T-cell (primary cell): ENCODE measurements around the gene CEP120. TPM values are rescaled to one million over a fixed set of nuclear protein-coding genes. Genes with fewer than 3 reads are reported as not detected.
"Not testable (repeated sequence)": the region's sequence is repeated elsewhere in the genome, so short reads cannot be mapped to it uniquely, and the experiment has no call there.

Source experiments
- ATAC-seq, 4 experiments: fragments of 200-7000 bp in 3 of 4; fragments of 150-1000 bp in 1 of 4; cut with Tn5 transposase; replicated peaks in 1 of 4; 1 replicate in 3 of 4; 2 replicates in 1 of 4; pipeline ENCODE4 v1.10.0; 2021; ENCODE audit warnings: moderate library complexity in 3 of 4, mild to moderate bottlenecking in 2 of 4, moderate number of reproducible peaks in 1 of 4
- CTCF ChIA-PET, 2 donors: fragments of 300-600 bp; sonication (Branson Sonifier 250); formaldehyde crosslinking; loops; one replicate each; lab custom pipeline; 2022; ENCODE audit warnings: antibody characterized with exemption in 2 of 2; lab: Charles Lee
- POLR2A ChIA-PET, 2 donors: fragments of 300-600 bp; sonication (Branson Sonifier 250); formaldehyde crosslinking; loops; one replicate each; lab custom pipeline; 2022; ENCODE audit warnings: antibody characterized with exemption in 2 of 2; lab: Charles Lee
- DNase-seq, 35 experiments: peaks; one replicate each; pipeline versions ENCODE4 v3.0.0 to v3.0.0-alpha.2; 2013 to 2023
- H3K27ac ChIP-seq: one replicate; pipeline ENCODE4 v1.5.1; 2013; ENCODE audit warnings: low read length
- H3K27me3 ChIP-seq, 2 experiments: replicated peaks in 1 of 2; 1 replicate in 1 of 2; 2 replicates in 1 of 2; pipeline versions ENCODE4 v1.6.1 to v1.7.0; 2013; ENCODE audit warnings: low read length in 1 of 2, mixed read lengths in 1 of 2; ENCODE audit not compliant: control insufficient read depth in 2 of 2, insufficient read depth in 2 of 2; ENCODE audit errors: extremely low read depth in 1 of 2
- H3K36me3 ChIP-seq, 2 donors: 1 replicate in 1 of 2; 2 replicates in 1 of 2; pipeline versions ENCODE4 v1.6.1 to v1.7.0; 2013; ENCODE audit warnings: low read length in 1 of 2; ENCODE audit not compliant: control insufficient read depth in 2 of 2, insufficient read depth in 1 of 2; ENCODE audit errors: extremely low read depth in 1 of 2
- H3K4me1 ChIP-seq, 2 experiments: 1 replicate in 1 of 2; 2 replicates in 1 of 2; pipeline versions ENCODE4 v1.6.1 to v1.7.0; 2013; ENCODE audit warnings: low read length in 2 of 2, mixed read lengths in 1 of 2; ENCODE audit not compliant: insufficient read depth in 2 of 2, control insufficient read depth in 1 of 2; ENCODE audit errors: extremely low read depth in 1 of 2
- H3K4me3 ChIP-seq, 2 donors: 1 replicate in 1 of 2; 2 replicates in 1 of 2; pipeline versions ENCODE4 v1.5.1 to v1.7.0; 2013; ENCODE audit warnings: mild to moderate bottlenecking in 2 of 2, low read length in 1 of 2, moderate library complexity in 1 of 2; ENCODE audit not compliant: control insufficient read depth in 1 of 2; ENCODE audit errors: extremely low read depth in 1 of 2
- H3K9me3 ChIP-seq: 2 replicates; pipeline ENCODE4 v1.7.0; 2013
- H3K27ac Mint-ChIP-seq, 2 donors: one replicate each; pipeline ENCODE4 v1.8.0; 2020 to 2021; ENCODE audit warnings: mild to moderate bottlenecking in 2 of 2, mixed read lengths in 2 of 2
- H3K27me3 Mint-ChIP-seq, 2 donors: one replicate each; pipeline ENCODE4 v1.8.0; 2021 to 2022; ENCODE audit warnings: mixed read lengths in 2 of 2
- H3K36me3 Mint-ChIP-seq: one replicate; pipeline ENCODE4 v1.8.0; 2021; ENCODE audit warnings: mixed read lengths
- H3K4me1 Mint-ChIP-seq, 3 donors: one replicate each; pipeline ENCODE4 v1.8.0; 2020 to 2022; ENCODE audit warnings: mixed read lengths in 3 of 3, mild to moderate bottlenecking in 1 of 3
- H3K4me3 Mint-ChIP-seq, 3 donors: one replicate each; pipeline ENCODE4 v1.8.0; 2020 to 2022; ENCODE audit warnings: mild to moderate bottlenecking in 3 of 3, mixed read lengths in 3 of 3, moderate library complexity in 3 of 3
- H3K9me3 Mint-ChIP-seq, 3 donors: one replicate each; pipeline ENCODE4 v1.8.0; 2020 to 2022; ENCODE audit warnings: mixed read lengths in 3 of 3
- WGBS: methylation state at CpG from one replicate; pipeline ENCODE4 v1.1.5; 2013; ENCODE audit warnings: missing lambda C conversion rate; ENCODE audit not compliant: insufficient coverage; 5-methylcytosine and 5-hydroxymethylcytosine counted together
- total RNA-seq, 35 experiments: library from RNA in 6 of 35; stranded (reverse) in 6 of 35; fragments of 120-200 nt in 1 of 35; gene quantifications; one replicate each; pipeline versions ENCODE4 v1.2.1 to v1.2.4 and lab custom pipeline; 2013 to 2026

CEP120 gene
- total RNA-seq = 10 to 100 TPM; 48.3 to 71.1 (median 62.8) TPM
- total RNA-seq (2013) = 58.9 TPM
- 38.3 to 160 (median 115) reads per million in 29 experiments for total RNA-seq (lab: John Stamatoyannopoulos, UW)

GRCh38 chr5:123423278-123424149 lies at the start of gene CEP120:
TSS of gene CEP120 (minus strand) at chr5:123423403. CDS start at chr5:123422998, 405 bp downstream.
- H3K27ac Mint-ChIP-seq = peak within 1 kb of the TSS in 1 of 2 donors; percentile 99
- CTCF ChIA-PET = interaction anchor here (0.5 to 3.1 kb wide), 35 partner anchors 9 to 648 kb away, joined by 3 to 38 read pairs (median 4); partner anchors contain the start of genes CSNK1G3 (in 1 of the 2) and SNX24 (in 1 of the 2)
- Histone ChIP-seq H3K9me3 (no peaks in the 10 kb centered on the region), H3K36me3 (no peaks in the 10 kb centered on the region), H3K27ac (peak within 1 kb of the TSS; percentile 99), H3K4me1 (peaks cover 16 to 26% of the 10 kb centered on the region in 2 experiments), H3K4me3 (peak within 1 kb of the TSS; percentile 78 to 90), H3K27me3 (no peaks in the 10 kb centered on the region)
- no peak within 1 kb of the TSS for H3K4me3 Mint-ChIP-seq
- ATAC-seq (peak; percentile 91 to 98 (median 96)), DNase-seq (peak; percentile 89 to 99 (median 97))
- POLR2A ChIA-PET = interaction anchor here (0.6 to 2.3 kb wide), 31 partner anchors 8 to 1458 kb away, joined by 3 to 25 read pairs (median 4); partner anchors contain the start of gene CSNK1G3 (in 2 of the 2)
- peaks cover 11 to 21% (median 16%) of the 10 kb centered on the region in 3 donors for H3K4me1 Mint-ChIP-seq
- no peaks in the 10 kb centered on the region for H3K9me3 Mint-ChIP-seq
- WGBS = 0% methylated on average over 29 of the region's 47 CpGs
- no peaks in the 10 kb centered on the region for H3K27me3 Mint-ChIP-seq
- H3K36me3 Mint-ChIP-seq = peaks cover 3% of the 10 kb centered on the region

- H3K36me3 Mint-ChIP-seq = peaks cover 3% of the 10 kb centered on the region
- 92% methylated on average over 2 of the region's 8 CpGs for WGBS
- no peaks in the 10 kb centered on the region for H3K4me1 ChIP-seq
- H3K9me3 Mint-ChIP-seq = peaks cover 5 to 12% (median 9%) of the 10 kb centered on the region in 3 donors
- DNase-seq (no peak), ATAC-seq (no peak)
- H3K4me1 Mint-ChIP-seq = no peaks in the 10 kb centered on the region
- H3K36me3 ChIP-seq = no peaks in the 10 kb centered on the region
- no peak overlapping the region for H3K4me3 ChIP-seq
- peaks cover 13 to 22% of the 10 kb centered on the region in 2 donors for H3K27me3 Mint-ChIP-seq
- H3K27ac Mint-ChIP-seq = no peak overlapping the region
- ChIA-PET POLR2A (no interaction called here), CTCF (no interaction called here)
- H3K27ac ChIP-seq = no peak overlapping the region
- no peak overlapping the region for H3K4me3 Mint-ChIP-seq
- H3K9me3 ChIP-seq = no peaks in the 10 kb centered on the region
- no peaks in the 10 kb centered on the region for H3K27me3 ChIP-seq
Measured at GRCh38 chr5:123472150-123472924, 49.1 kb upstream of the CEP120 start.

- POLR2A ChIA-PET = no interaction called here
- H3K4me3 ChIP-seq = no peak overlapping the region
- H3K27ac Mint-ChIP-seq = no peak overlapping the region
- no peaks in the 10 kb centered on the region for H3K4me1 Mint-ChIP-seq
- no peaks in the 10 kb centered on the region for H3K27me3 ChIP-seq
- H3K36me3 Mint-ChIP-seq = peaks cover 3% of the 10 kb centered on the region
- H3K36me3 ChIP-seq = no peaks in the 10 kb centered on the region
- no peaks in the 10 kb centered on the region for H3K9me3 ChIP-seq
- no peaks in the 10 kb centered on the region for H3K4me1 ChIP-seq
- H3K27ac ChIP-seq = no peak overlapping the region
- ATAC-seq (no peak), DNase-seq (no peak)
- CTCF ChIA-PET = interaction anchor here in 1 of 2 donors (0.8 kb wide), 1 partner anchor 21 kb away, joined by 4 read pairs; no protein-coding TSS in a partner anchor
- no peak overlapping the region for H3K4me3 Mint-ChIP-seq
- H3K27me3 Mint-ChIP-seq = peaks cover 16 to 27% of the 10 kb centered on the region in 2 donors
- no CpG with 5 or more reads among the region's 3 CpGs for WGBS
- peaks cover 5 to 16% (median 14%) of the 10 kb centered on the region in 3 donors for H3K9me3 Mint-ChIP-seq
Measured at GRCh38 chr5:123471385-123471784, 48.2 kb upstream of the CEP120 start.

GRCh38 chr5:123466839-123467238 lies 43.6 kb upstream of the CEP120 start:
- H3K36me3 ChIP-seq, DNase-seq, H3K9me3 ChIP-seq, H3K36me3 Mint-ChIP-seq, H3K4me1 Mint-ChIP-seq, CTCF ChIA-PET, H3K27me3 ChIP-seq, POLR2A ChIA-PET, H3K27ac Mint-ChIP-seq, H3K4me1 ChIP-seq, ATAC-seq, H3K27ac ChIP-seq, H3K4me3 Mint-ChIP-seq, H3K4me3 ChIP-seq: not testable (repeated sequence)
- WGBS = no CpG with 5 or more reads among the region's 1 CpG
- H3K9me3 Mint-ChIP-seq = peaks cover 5 to 16% (median 14%) of the 10 kb centered on the region in 3 donors
- H3K27me3 Mint-ChIP-seq = peaks cover 16 to 27% of the 10 kb centered on the region in 2 donors

- POLR2A ChIA-PET = no interaction called here
Measured at GRCh38 chr5:123460296-123460729, 37.1 kb upstream of the CEP120 start.

GRCh38 chr5:123458994-123459393 lies 35.8 kb upstream of the CEP120 start:
- H3K27me3 ChIP-seq, ATAC-seq, H3K27me3 Mint-ChIP-seq, CTCF ChIA-PET, H3K27ac ChIP-seq, H3K4me1 ChIP-seq, POLR2A ChIA-PET, H3K36me3 ChIP-seq, H3K27ac Mint-ChIP-seq, H3K4me3 ChIP-seq, H3K36me3 Mint-ChIP-seq, H3K4me1 Mint-ChIP-seq, H3K9me3 Mint-ChIP-seq, DNase-seq, H3K4me3 Mint-ChIP-seq, H3K9me3 ChIP-seq: not testable (repeated sequence)
- WGBS = no CpG with 5 or more reads among the region's 4 CpGs

More at GRCh38 chr5:123460296-123460729, 37.1 kb upstream of the CEP120 start:
- no peaks in the 10 kb centered on the region for H3K36me3 ChIP-seq
- no peak overlapping the region for H3K27ac ChIP-seq
- Mint-ChIP-seq H3K36me3 (no peaks in the 10 kb centered on the region), H3K27ac (peak overlapping the region; percentile 1 to 67), H3K4me3 (no peak overlapping the region), H3K9me3 (no peaks in the 10 kb centered on the region), H3K27me3 (no peaks in the 10 kb centered on the region), H3K4me1 (peaks cover 8 to 9% (median 8%) of the 10 kb centered on the region in 3 donors)
- CTCF ChIA-PET = no interaction called here
- DNase-seq (peak in 10 of 35 experiments; percentile 0 to 64 (median 8)), ATAC-seq (peak in 2 of 4 experiments; percentile 66 to 96)
- H3K27me3 ChIP-seq = no peaks in the 10 kb centered on the region
- WGBS = 29% methylated on average over 1 of the region's 2 CpGs
- H3K9me3 ChIP-seq = no peaks in the 10 kb centered on the region
- H3K4me1 ChIP-seq = no peaks in the 10 kb centered on the region
- no peak overlapping the region for H3K4me3 ChIP-seq
